ENCODE measurements around the gene MRPL58. TPM values are rescaled to one million over a fixed set of nuclear protein-coding genes. Genes with fewer than 3 reads are reported as not detected.
"Not testable (repeated sequence)": the region's sequence is repeated elsewhere in the genome, so short reads cannot be mapped to it uniquely, and the experiment has no call there.

The MRPL58 gene
- total and polyA plus RNA-seq, 10 donors = 16.5 to 60.7 (median 31.7) TPM

DNA sequence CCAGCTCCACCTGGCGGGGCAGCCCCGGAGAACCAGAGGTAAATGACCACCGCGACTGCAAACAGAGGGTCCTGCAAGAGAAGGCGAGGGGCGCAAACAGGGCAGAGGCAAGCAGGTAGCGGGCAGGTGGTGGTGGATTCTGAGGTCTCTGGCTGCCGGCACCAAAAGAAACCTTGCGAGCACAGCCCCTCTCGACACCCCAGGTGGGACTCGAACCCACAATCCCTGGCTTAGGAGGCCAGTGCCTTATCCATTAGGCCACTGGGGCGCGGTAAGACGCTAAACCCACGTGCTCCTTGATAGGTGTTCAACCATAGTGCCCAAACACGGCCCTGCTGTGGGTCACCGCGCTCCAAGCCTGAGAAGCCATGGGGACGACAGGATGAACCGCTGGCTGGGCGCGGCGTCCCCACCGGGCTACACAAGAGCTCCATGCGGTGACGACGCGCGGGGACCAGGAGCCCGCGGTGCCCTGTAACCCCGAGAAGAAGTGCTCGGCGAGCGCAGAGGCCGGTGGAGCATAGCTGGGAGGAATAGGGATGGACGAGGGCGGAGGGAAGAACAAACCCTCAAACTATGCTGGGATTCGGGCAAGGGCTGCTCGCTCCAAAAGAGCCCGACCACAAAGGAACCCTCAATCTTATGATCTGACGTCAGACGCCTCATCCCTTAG, 21.9 kb downstream of the MRPL58 start:
- Histone ChIP-seq H3K27me3 (replicated peaks in 1 of 7) (peaks cover 0 to 3% (median 0%) of the 10 kb centered on the region in 7 donors), H3K36me3 (peaks cover 0 to 20% (median 12%) of the 10 kb centered on the region in 6 donors), H3K27ac (peak overlapping the region; percentile 69 to 87 (median 84)), H3K4me1 (peaks cover 28 to 62% (median 47%) of the 10 kb centered on the region in 6 donors), H3K9me3 (peaks cover 0 to 10% (median 6%) of the 10 kb centered on the region in 8 donors), H3K4me3 (peak overlapping the region; percentile 49 to 81 (median 64))
- 0 to 2% (median 1%) methylated on average over 25 to 43 of the region's 43 CpGs for WGBS, 5 donors
- intact Hi-C loops (cut with DNase I; ENCODE audit: low total_unique reads) = no loop called here
- DNase-seq = peak; percentile 93
- TF ChIP-seq POLR2A (IDR thresholded peaks at IDR 0.05) (no peak), POLR2AphosphoS5 (IDR thresholded peaks at IDR 0.05) (peak; percentile 42 to 70 (median 52))

DNA sequence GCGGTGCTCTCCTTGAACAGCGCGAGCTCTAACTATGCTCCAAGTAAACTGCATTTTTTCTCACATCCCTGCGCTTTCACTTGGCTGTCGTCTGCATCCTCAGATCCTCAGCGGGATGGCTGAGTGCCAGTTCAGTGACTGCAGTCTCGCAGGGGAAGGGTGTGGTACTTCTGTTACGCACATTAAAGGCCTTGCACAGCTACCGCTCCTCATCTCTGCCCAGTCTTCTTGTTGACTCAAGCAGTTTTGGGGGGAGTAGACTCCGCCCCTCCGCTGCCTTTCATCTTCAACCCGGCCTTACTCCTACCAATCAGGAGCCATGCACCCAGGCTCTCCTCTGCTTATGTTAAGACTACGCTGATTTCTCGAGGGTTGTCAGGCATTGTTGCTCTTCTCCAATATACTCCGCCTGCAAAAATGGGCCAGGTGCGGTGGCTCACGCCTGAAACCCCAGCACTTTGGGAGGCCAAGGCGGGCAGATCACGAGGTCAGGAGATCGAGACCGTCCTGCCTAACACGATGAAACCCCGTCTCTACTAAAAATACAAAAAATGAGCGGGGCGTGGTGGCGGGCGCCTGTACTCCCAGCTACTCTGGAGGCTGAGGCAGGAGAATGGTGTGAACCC, 24.3 kb downstream of the MRPL58 start:
- Histone ChIP-seq H3K9me3 (no peaks in the 10 kb centered on the region), H3K36me3 (peaks cover 0 to 44% (median 36%) of the 10 kb centered on the region in 6 donors), H3K4me3 (peak overlapping the region in 2 of 8 donors; percentile 2 to 81), H3K27me3 (replicated peaks in 1 of 7) (peaks cover 0 to 3% (median 0%) of the 10 kb centered on the region in 7 donors), H3K4me1 (peaks cover 28 to 58% (median 47%) of the 10 kb centered on the region in 6 donors), H3K27ac (peak overlapping the region; percentile 16 to 87 (median 84))
- TF ChIP-seq POLR2AphosphoS5 (IDR thresholded peaks at IDR 0.05) (peak; percentile 21 to 83 (median 75)), POLR2A (IDR thresholded peaks at IDR 0.05) (no peak)
- TF ChIP-seq, protein P1, sequence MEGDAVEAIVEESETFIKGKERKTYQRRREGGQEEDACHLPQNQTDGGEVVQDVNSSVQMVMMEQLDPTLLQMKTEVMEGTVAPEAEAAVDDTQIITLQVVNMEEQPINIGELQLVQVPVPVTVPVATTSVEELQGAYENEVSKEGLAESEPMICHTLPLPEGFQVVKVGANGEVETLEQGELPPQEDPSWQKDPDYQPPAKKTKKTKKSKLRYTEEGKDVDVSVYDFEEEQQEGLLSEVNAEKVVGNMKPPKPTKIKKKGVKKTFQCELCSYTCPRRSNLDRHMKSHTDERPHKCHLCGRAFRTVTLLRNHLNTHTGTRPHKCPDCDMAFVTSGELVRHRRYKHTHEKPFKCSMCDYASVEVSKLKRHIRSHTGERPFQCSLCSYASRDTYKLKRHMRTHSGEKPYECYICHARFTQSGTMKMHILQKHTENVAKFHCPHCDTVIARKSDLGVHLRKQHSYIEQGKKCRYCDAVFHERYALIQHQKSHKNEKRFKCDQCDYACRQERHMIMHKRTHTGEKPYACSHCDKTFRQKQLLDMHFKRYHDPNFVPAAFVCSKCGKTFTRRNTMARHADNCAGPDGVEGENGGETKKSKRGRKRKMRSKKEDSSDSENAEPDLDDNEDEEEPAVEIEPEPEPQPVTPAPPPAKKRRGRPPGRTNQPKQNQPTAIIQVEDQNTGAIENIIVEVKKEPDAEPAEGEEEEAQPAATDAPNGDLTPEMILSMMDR (IDR thresholded peaks at IDR 0.05 in 8 of 11, conservative IDR thresholded peaks at IDR 0.05 in 3 of 11) = no peak
- WGBS, 5 donors = 59 to 69% (median 65%) methylated on average over 27 of the region's 27 CpGs
- intact Hi-C loops (cut with DNase I; ENCODE audit: low total_unique reads) = no loop called here
- DNase-seq = peak; percentile 91

DNA sequence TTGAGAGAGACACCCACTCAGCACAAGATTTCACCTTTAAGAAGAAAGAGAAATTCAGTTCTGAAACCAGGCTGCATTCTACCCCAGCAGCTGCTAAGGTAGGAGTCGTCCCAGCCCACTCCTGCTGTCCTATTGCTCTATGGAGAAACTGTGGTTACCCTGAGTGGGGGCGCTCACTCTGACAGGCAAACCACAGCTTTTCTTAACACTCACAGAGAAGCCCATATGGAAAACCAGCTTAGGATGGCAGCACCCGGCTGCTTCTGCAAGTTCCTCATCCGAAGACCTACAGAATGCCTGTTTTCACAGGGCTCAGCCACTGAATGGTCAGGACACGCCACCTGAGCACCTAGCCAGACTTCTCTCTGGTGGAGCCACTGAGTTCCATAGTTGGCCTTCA, 26.8 kb downstream of the MRPL58 start:
- Histone ChIP-seq H3K4me3 (no peak overlapping the region), H3K9me3 (no peaks in the 10 kb centered on the region), H3K27ac (no peak overlapping the region), H3K36me3 (peaks cover 0 to 51% (median 42%) of the 10 kb centered on the region in 6 donors), H3K4me1 (peaks cover 13 to 38% (median 24%) of the 10 kb centered on the region in 6 donors), H3K27me3 (replicated peaks in 1 of 7) (no peaks in the 10 kb centered on the region)
- DNase-seq = no peak
- 39 to 80% (median 67%) methylated on average over 5 of the region's 5 CpGs for WGBS, 5 donors
- TF ChIP-seq, protein P1 (IDR thresholded peaks at IDR 0.05 in 8 of 11, conservative IDR thresholded peaks at IDR 0.05 in 3 of 11) = no peak
- TF ChIP-seq POLR2A (IDR thresholded peaks at IDR 0.05) (no peak), POLR2AphosphoS5 (IDR thresholded peaks at IDR 0.05) (no peak)
- intact Hi-C loops (cut with DNase I; ENCODE audit: low total_unique reads) = no loop called here

DNA sequence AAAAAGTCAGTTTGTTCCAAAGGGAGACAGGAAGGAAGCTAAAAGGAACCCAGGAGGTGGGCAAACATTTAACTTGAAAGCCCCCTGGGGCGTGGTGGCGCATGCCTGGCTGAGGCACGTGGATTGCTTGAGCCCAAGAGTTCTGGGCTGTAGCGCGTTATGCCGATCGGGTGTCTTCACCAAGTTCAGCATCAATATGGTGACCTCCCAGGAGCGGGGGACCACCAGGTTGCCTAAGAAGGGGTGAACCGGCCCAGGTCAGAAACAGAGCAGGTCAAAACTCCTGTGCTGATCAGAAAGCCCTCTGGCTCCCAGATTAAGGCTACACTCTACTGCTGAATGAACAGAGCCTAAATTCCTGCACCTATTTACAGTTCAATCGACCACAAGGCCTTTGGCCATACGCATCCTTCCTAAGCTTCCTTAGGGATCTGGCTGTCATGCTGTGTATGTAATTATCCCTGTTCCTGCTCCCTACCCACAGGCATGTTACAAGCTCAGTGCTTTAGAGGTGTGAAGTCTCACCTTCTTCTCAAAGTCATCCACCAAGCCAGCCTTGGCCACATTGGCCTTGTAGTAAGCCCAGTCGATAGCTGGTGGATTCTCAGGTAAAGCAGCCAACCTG, 29.3 kb downstream of the MRPL58 start:
- Histone ChIP-seq H3K4me3 (no peak overlapping the region), H3K36me3 (peaks cover 0 to 51% (median 42%) of the 10 kb centered on the region in 6 donors), H3K9me3 (no peaks in the 10 kb centered on the region), H3K27ac (no peak overlapping the region), H3K27me3 (replicated peaks in 1 of 7) (no peaks in the 10 kb centered on the region), H3K4me1 (peaks cover 0 to 34% (median 13%) of the 10 kb centered on the region in 6 donors)
- DNase-seq = no peak
- intact Hi-C loops (cut with DNase I; ENCODE audit: low total_unique reads) = no loop called here
- WGBS, 5 donors = 80 to 89% (median 84%) methylated on average over 12 of the region's 12 CpGs
- TF ChIP-seq POLR2A (IDR thresholded peaks at IDR 0.05) (no peak), POLR2AphosphoS5 (IDR thresholded peaks at IDR 0.05) (no peak)
- TF ChIP-seq, protein P1 (IDR thresholded peaks at IDR 0.05 in 8 of 11, conservative IDR thresholded peaks at IDR 0.05 in 3 of 11) = no peak

DNA sequence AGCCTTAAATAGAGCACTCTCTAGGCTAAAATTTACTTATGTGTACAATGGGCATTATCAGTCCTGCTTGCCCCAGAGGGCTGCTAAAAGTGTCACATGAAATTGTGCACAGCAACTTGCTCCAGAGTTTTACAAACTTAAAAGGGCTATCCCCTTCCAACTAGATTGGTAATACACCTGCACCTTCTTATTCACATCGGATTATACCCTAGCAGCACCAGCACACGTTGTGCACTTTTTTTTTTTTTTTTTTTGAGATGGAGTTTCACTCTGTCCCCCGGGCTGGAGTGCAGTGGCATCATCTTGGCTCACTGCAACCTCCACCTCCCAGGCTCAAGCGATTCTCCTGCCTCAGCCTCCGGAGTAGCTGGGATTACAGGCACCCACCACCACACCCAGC, 31.3 kb downstream of the MRPL58 start:
- DNase-seq; H3K27me3 ChIP-seq (replicated peaks in 1 of 7); H3K4me3 ChIP-seq; H3K27ac ChIP-seq; intact Hi-C loops (cut with DNase I; ENCODE audit: low total_unique reads); H3K9me3 ChIP-seq: not testable (repeated sequence)
- Histone ChIP-seq H3K36me3 (peaks cover 0 to 37% (median 36%) of the 10 kb centered on the region in 6 donors), H3K4me1 (peaks cover 6 to 39% (median 25%) of the 10 kb centered on the region in 6 donors)
- 82 to 87% (median 83%) methylated on average over 5 of the region's 5 CpGs for WGBS, 5 donors
